ENCODE measurements around the gene TANC1. TPM values are rescaled to one million over a fixed set of nuclear protein-coding genes. Genes with fewer than 3 reads are reported as not detected.

TANC1 gene
- total and polyA plus RNA-seq, 11 donors: 26.6 to 91.1 (median 68.8) TPM

DNA sequence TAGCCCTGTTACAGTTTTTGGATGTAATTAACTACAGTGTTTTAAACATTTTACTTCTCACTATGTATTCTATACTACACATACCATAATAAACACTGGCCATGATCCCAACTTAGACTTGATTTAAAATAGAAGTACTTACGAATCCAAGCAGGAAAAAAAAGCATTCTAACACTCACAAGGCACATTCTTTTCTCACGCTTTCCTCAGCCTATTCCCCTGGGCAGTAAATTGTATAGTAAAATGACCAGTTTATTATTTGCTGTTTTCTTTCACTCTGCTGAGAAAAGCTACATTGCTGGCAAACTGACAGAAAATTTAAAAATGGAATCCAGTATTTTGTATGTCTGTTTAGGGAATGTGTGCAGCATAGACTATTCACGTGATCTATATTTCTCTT lies 2.8 kb upstream of the TANC1 start:
- Histone ChIP-seq H3K36me3 (no peaks in the 10 kb centered on the region), H3K4me3 (peak overlapping the region in 6 of 12 donors; percentile 0 to 17 (median 2)), H3K4me1 (peaks cover 0 to 34% (median 12%) of the 10 kb centered on the region in 12 donors), H3K27ac (peak overlapping the region in 9 of 12 donors; percentile 2 to 96 (median 31)), H3K9me3 (no peaks in the 10 kb centered on the region), H3K27me3 (peaks cover 0 to 12% (median 0%) of the 10 kb centered on the region in 9 donors)
- intact Hi-C loops (cut with DNase I): loop anchor here (2.0 to 10.0 kb wide), 7 partner anchors 47 to 153 kb away; no protein-coding TSS in a partner anchor
- ATAC-seq (no peak), DNase-seq (no peak)
- WGBS, 4 donors: 40 to 48% (median 44%) methylated on average over 3 of the region's 3 CpGs
- TF ChIP-seq POLR2A (IDR thresholded peaks at IDR 0.05): no peak
- TF ChIP-seq, protein P1, sequence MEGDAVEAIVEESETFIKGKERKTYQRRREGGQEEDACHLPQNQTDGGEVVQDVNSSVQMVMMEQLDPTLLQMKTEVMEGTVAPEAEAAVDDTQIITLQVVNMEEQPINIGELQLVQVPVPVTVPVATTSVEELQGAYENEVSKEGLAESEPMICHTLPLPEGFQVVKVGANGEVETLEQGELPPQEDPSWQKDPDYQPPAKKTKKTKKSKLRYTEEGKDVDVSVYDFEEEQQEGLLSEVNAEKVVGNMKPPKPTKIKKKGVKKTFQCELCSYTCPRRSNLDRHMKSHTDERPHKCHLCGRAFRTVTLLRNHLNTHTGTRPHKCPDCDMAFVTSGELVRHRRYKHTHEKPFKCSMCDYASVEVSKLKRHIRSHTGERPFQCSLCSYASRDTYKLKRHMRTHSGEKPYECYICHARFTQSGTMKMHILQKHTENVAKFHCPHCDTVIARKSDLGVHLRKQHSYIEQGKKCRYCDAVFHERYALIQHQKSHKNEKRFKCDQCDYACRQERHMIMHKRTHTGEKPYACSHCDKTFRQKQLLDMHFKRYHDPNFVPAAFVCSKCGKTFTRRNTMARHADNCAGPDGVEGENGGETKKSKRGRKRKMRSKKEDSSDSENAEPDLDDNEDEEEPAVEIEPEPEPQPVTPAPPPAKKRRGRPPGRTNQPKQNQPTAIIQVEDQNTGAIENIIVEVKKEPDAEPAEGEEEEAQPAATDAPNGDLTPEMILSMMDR (IDR thresholded peaks at IDR 0.05): no peak

- WGBS, 4 donors: 54 to 81% (median 71%) methylated on average over 1 of the region's 1 CpG
- intact Hi-C loops (cut with DNase I): loop anchor here (2.0 to 10.0 kb wide), 7 partner anchors 46 to 152 kb away; no protein-coding TSS in a partner anchor
- Histone ChIP-seq H3K27ac (peak overlapping the region in 8 of 12 donors; percentile 2 to 96 (median 93)), H3K36me3 (no peaks in the 10 kb centered on the region), H3K27me3 (peaks cover 0 to 12% (median 0%) of the 10 kb centered on the region in 9 donors), H3K4me3 (no peak overlapping the region), H3K4me1 (peaks cover 0 to 41% (median 18%) of the 10 kb centered on the region in 12 donors), H3K9me3 (no peaks in the 10 kb centered on the region)
- ATAC-seq: no peak
- TF ChIP-seq, protein P1 (IDR thresholded peaks at IDR 0.05): no peak
- TF ChIP-seq POLR2A (IDR thresholded peaks at IDR 0.05): no peak
- DNase-seq: no peak
Observed at GRCh38 chr2:158966312-158966711, 2.1 kb upstream of the TANC1 start.

GRCh38 chr2:158967114-158967730 lies 1.2 kb upstream of the TANC1 start:
- H3K4me3 ChIP-seq: peak overlapping the region in 11 of 12 donors; percentile 78 to 93 (median 87)
- no peaks in the 10 kb centered on the region for H3K36me3 ChIP-seq
- DNase-seq (peak in 2 of 5 donors; percentile 27 to 38), ATAC-seq (peak in 3 of 4 donors; percentile 2 to 8 (median 2))
- no peak for TF ChIP-seq POLR2A (IDR thresholded peaks at IDR 0.05)
- TF ChIP-seq, protein P1 (IDR thresholded peaks at IDR 0.05): no peak
- H3K27me3 ChIP-seq: peaks cover 0 to 12% (median 0%) of the 10 kb centered on the region in 9 donors
- 37 to 59% (median 48%) methylated on average over 12 of the region's 12 CpGs for whole genome bisulfite sequencing, 4 donors
- intact Hi-C loops (cut with DNase I): loop anchor here (2.0 to 10.0 kb wide), 7 partner anchors 45 to 152 kb away; no protein-coding TSS in a partner anchor
- peaks cover 0 to 50% (median 25%) of the 10 kb centered on the region in 12 donors for H3K4me1 ChIP-seq
- H3K9me3 ChIP-seq: no peaks in the 10 kb centered on the region
- H3K27ac ChIP-seq: peak overlapping the region; percentile 90 to 97 (median 94)

DNA sequence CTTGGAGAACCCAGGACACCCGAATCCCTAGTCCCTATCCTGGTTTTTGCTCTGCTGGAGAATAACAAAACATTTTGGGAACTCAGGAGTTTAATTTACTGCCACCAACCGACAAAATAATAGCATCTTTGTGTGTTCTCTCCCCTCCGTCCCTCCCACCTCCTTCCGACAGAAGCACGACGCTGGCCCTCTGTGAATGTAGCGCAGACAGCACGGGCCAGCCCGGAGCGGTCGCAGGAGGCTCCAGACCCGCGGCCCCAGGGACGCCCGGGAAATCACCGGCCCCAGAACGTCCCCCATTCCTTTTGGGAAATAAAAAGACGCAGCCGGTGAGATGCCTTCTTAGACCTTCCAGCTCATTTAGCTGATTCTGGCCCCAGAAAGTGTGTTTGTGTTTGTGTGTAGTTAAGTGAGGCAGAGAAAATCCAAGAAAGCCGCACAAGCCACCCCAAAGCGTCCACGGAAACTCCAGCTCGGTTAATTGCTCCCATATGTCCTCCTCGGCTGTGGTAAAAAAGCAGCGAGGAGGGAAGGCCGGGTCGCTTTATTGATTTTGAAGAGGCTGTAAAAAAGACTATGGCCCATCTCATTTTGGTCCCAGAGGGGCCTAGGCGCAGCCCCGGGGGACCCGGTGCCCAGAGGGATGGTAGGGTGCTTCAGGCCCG lies 577 bp upstream of the TANC1 start:
- WGBS, 4 donors: 1% methylated on average over 26 to 31 of the region's 31 CpGs
- intact Hi-C loops (cut with DNase I): loop anchor here (2.0 to 10.0 kb wide), 8 partner anchors 44 to 151 kb away; no protein-coding TSS in a partner anchor

More for the DNA sequence above, 577 bp upstream of the TANC1 start:
- H3K4me1 ChIP-seq: peaks cover 0 to 56% (median 31%) of the 10 kb centered on the region in 12 donors
- peaks cover 0 to 12% (median 0%) of the 10 kb centered on the region in 9 donors for H3K27me3 ChIP-seq
- H3K27ac ChIP-seq: peak overlapping the region; percentile 90 to 97 (median 94)
- no peaks in the 10 kb centered on the region for H3K36me3 ChIP-seq
- TF ChIP-seq POLR2A (IDR thresholded peaks at IDR 0.05): no peak
- TF ChIP-seq, protein P1 (IDR thresholded peaks at IDR 0.05): peak in 2 of 12 donors; percentile 2 to 14
- ATAC-seq (peak; percentile 43 to 71 (median 60)), DNase-seq (peak; percentile 55 to 74 (median 62))
- H3K4me3 ChIP-seq: peak overlapping the region; percentile 64 to 93 (median 86)
- H3K9me3 ChIP-seq: no peaks in the 10 kb centered on the region
